Bronchial epithelial cell (primary cell): ENCODE results near the gene CCDC150. TPM values are rescaled to one million over a fixed set of nuclear protein-coding genes. Genes with fewer than 3 reads are reported as not detected.
A peak's percentile ranks its signal among the peaks of the same experiment; 100 is the strongest.

Source experiments
- DNase-seq: peaks from one replicate; pipeline ENCODE4 v3.0.0-alpha.2; 2010; ENCODE audit warnings: low read depth
- FAIRE-seq: peaks from 2 replicates; lab custom pipeline; 2011; peaks lifted over from hg19 to GRCh38; lab: Jason Lieb, UNC
- H3K27me3 ChIP-seq: 2 replicates; pipeline ENCODE4 v1.5.1; 2011; ENCODE audit warnings: low read length; ENCODE audit not compliant: control insufficient read depth, insufficient read depth
- H3K36me3 ChIP-seq: 2 replicates; pipeline ENCODE4 v1.5.1; 2011; ENCODE audit warnings: low read length; ENCODE audit not compliant: control insufficient read depth, insufficient read depth
- H3K4me3 ChIP-seq: 2 replicates; pipeline ENCODE4 v1.5.1; 2011; ENCODE audit warnings: mild to moderate bottlenecking, low read depth, low read length, control low read depth
- CTCF ChIP-seq: IDR thresholded peaks from 2 replicates; pipeline ENCODE4 v1.5.1; 2011; ENCODE audit warnings: mild to moderate bottlenecking, moderate library complexity, low read length, control low read depth, inconsistent platforms; ENCODE audit not compliant: insufficient read depth, severe bottlenecking
- total RNA-seq: library from RNA; depleted of rRNA; stranded (reverse); fragments of >200 nt; gene quantifications from 2 replicates; pipeline ENCODE4 v1.2.1, GENCODE V29; 2014

CCDC150 gene
- total RNA-seq: 2.4 and 3.3 TPM in 2 replicates

DNA sequence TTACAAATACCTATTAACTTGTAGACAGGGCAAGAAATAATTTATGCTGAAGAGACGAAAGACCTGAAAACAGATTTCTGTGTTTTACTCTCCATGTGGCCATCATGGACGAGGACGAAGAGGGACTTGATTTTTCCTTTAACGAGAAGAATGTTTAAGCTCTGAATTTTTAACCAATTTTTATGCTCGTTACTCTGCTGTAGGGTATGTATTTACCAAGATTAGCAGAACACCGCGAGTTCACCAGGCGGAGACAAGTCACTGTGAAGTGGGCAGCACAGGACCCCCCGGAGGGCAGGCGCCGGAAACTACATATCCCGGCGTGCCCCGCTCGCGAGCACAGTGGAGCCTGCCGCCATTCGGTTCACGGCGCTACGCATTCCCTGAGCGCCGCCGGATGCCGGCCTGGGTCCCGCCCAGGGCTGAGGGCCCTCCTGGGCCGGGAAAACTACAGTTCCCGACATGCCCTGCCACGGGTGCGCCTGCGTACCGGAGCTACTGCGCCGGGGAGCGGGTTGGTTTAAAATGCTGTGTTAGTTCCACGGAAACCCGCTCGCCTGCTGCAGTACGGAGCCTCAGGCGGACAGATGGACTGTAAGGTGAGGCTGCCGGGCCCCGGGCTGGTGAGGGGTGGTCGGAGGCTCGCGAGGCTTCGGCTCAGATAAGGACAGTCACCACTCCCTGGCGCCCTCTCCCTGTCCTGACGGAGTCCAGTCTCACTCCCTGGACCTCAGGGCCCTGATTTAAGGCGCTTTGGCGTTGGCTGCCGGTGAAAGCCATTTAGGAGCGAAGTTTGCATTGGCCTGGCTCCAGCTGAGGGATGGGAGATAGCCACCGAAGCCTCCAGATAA, at the start of gene CCDC150:
CCDC150 (plus strand) TSS at position 536 of the 851 bp plus-strand sequence; CDS start at position 588, 52 bp downstream.
- peak; percentile 85 for DNase-seq
- Histone ChIP-seq H3K27me3 (no peaks in the 10 kb centered on the region), H3K4me3 (peak within 1 kb of the TSS; percentile 79), H3K36me3 (no peaks in the 10 kb centered on the region)
- FAIRE-seq: no peak
- TF ChIP-seq CTCF: peak; percentile 40

DNA sequence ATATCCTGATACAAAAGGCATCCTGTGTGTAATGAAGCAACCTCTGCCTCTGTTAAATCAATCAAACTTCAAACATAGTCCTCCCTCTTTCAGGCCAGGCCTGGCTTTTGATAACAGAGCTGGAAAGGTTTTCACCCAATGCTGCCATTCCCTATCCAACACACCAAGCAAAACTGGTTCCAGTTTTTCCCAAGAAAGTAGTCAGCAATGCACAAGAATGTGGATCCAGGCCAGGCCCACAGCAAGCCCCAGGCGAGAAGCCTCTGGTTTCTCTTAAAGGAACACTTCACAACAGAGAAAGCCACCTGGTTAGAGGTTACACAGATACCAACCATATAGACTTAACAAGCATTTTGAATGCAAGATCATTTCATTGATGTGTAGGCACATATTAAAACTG, 49.2 kb upstream of the CCDC150 start:
- DNase-seq: no peak
- Histone ChIP-seq H3K27me3 (peaks cover 6% of the 10 kb centered on the region), H3K4me3 (no peak overlapping the region), H3K36me3 (no peaks in the 10 kb centered on the region)
- no peak for TF ChIP-seq CTCF
- no peak for FAIRE-seq

DNA sequence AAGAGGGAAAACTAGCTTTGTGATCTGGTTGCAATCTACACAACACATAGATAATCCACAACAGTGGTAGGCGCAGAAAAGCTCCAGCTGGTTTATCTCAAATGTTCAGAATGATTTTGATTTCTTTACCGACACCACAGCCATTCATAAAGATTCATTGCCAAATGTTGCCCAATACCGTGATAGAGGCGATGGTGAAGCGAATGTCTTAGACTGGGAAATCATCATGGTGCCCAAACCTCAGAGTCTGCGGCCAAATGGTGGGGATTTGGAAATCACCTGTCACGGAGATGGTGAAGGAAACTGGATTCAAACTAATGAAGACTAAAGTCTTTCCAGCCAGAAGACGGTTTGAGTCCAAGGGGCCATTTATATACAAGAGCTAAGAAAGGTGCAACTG, 48.5 kb upstream of the CCDC150 start:
- no peak for TF ChIP-seq CTCF
- Histone ChIP-seq H3K27me3 (peaks cover 8% of the 10 kb centered on the region), H3K4me3 (no peak overlapping the region), H3K36me3 (no peaks in the 10 kb centered on the region)
- DNase-seq (no peak), FAIRE-seq (no peak)

GRCh38 chr2:196591621-196592022, 47.9 kb upstream of the CCDC150 start:
- Histone ChIP-seq H3K27me3 (peaks cover 9% of the 10 kb centered on the region), H3K4me3 (no peak overlapping the region), H3K36me3 (no peaks in the 10 kb centered on the region)
- no peak for DNase-seq
- no peak for TF ChIP-seq CTCF
- no peak for FAIRE-seq

DNA sequence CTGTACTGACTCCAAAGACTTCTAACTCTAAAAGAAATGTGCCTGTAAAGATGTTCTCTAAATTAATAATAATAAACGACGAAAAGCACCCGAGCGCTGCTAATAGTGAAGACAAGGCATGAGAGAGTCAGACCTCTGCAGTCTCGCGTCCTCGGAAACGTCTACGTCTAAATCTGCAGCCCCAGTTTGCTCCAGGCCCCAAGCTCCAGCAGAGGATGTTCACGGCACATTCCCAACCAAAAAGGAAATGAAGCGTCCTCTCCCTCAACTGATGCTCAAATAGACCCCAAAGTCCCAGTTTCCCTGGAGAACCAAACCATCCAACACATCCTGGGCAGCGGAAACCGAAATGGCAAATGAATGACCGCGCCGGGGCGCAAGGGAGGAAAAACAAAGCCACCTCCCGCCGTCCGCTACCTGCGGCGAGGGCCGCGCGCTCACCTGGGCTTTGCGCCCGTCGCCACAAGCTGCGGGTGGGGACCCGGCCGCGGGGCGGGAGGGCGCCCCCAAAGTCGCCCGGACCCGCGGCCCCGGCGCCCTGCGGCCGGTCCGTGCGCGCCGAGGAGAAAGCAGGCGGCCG, 47.1 kb upstream of the CCDC150 start:
- no peak for DNase-seq
- FAIRE-seq: no peak
- TF ChIP-seq CTCF: peak; percentile 17

More for the DNA sequence above, 47.1 kb upstream of the CCDC150 start:
- H3K36me3 ChIP-seq: no peaks in the 10 kb centered on the region
- peak overlapping the region; percentile 32 for H3K4me3 ChIP-seq
- H3K27me3 ChIP-seq: peaks cover 9% of the 10 kb centered on the region
